Astrocyte (in vitro differentiated cells and primary cell): Measurements from ENCODE around the gene ABHD17A. TPM values are rescaled to one million over a fixed set of nuclear protein-coding genes. Genes with fewer than 3 reads are reported as not detected.
"Not testable (repeated sequence)": the region's sequence is repeated elsewhere in the genome, so short reads cannot be mapped to it uniquely, and the experiment has no call there.

ENCODE experiments used
- DNase-seq: peaks from one replicate; pipeline ENCODE4 v3.0.0-alpha.2; 2010; ENCODE audit warnings: low read depth
- FAIRE-seq: peaks from 2 replicates; lab custom pipeline; 2011; peaks lifted over from hg19 to GRCh38; lab: Jason Lieb, UNC
- H2AFZ ChIP-seq: 2 replicates; pipeline ENCODE4 v1.6.0; 2012; ENCODE audit warnings: low read depth, low read length, inconsistent platforms
- H3K27ac ChIP-seq: 2 replicates; pipeline ENCODE4 v1.5.1; 2011; ENCODE audit warnings: low read depth, low read length, inconsistent platforms
- H3K27me3 ChIP-seq: 2 replicates; pipeline ENCODE4 v1.6.0; 2011; ENCODE audit warnings: low read length, inconsistent platforms; ENCODE audit not compliant: insufficient read depth
- H3K36me3 ChIP-seq: 2 replicates; pipeline ENCODE4 v1.5.1; 2011; ENCODE audit warnings: low read length, inconsistent platforms; ENCODE audit not compliant: insufficient read depth
- H3K4me1 ChIP-seq: 2 replicates; pipeline ENCODE4 v1.5.1; 2011; ENCODE audit warnings: low read length, inconsistent platforms; ENCODE audit not compliant: insufficient read depth
- H3K4me2 ChIP-seq: 2 replicates; pipeline ENCODE4 v1.6.0; 2012; ENCODE audit warnings: low read length, inconsistent platforms
- H3K4me3 ChIP-seq: 2 replicates; pipeline ENCODE4 v1.5.1; 2011; ENCODE audit warnings: low read depth, mild to moderate bottlenecking, low read length, inconsistent platforms; ENCODE audit not compliant: insufficient read depth
- H3K79me2 ChIP-seq: 2 replicates; pipeline ENCODE4 v1.6.0; 2012; ENCODE audit warnings: mild to moderate bottlenecking, low read length, inconsistent platforms; ENCODE audit not compliant: insufficient read depth
- H3K9ac ChIP-seq: 2 replicates; pipeline ENCODE4 v1.6.0; 2012; ENCODE audit warnings: mild to moderate bottlenecking, low read length, inconsistent platforms
- H3K9me3 ChIP-seq: 2 replicates; pipeline ENCODE4 v1.5.1; 2012; ENCODE audit warnings: low read depth, mild to moderate bottlenecking, low read length, inconsistent platforms; ENCODE audit not compliant: insufficient read depth
- H4K20me1 ChIP-seq: 2 replicates; pipeline ENCODE4 v1.6.0; 2012; ENCODE audit warnings: low read length, inconsistent platforms; ENCODE audit not compliant: insufficient read depth
- H3K27ac Mint-ChIP-seq: one replicate; pipeline ENCODE4 v1.8.0; 2021; ENCODE audit warnings: mild to moderate bottlenecking, mixed read lengths; ENCODE audit not compliant: unreplicated experiment
- H3K27me3 Mint-ChIP-seq: one replicate; pipeline ENCODE4 v1.8.0; 2021; ENCODE audit warnings: low read depth, mixed read lengths; ENCODE audit not compliant: unreplicated experiment
- H3K36me3 Mint-ChIP-seq: one replicate; pipeline ENCODE4 v1.8.0; 2021; ENCODE audit warnings: low read depth, mixed read lengths; ENCODE audit not compliant: unreplicated experiment
- H3K4me1 Mint-ChIP-seq: one replicate; pipeline ENCODE4 v1.8.0; 2021; ENCODE audit warnings: low read depth, mixed read lengths; ENCODE audit not compliant: unreplicated experiment
- H3K4me3 Mint-ChIP-seq: one replicate; pipeline ENCODE4 v1.8.0; 2021; ENCODE audit warnings: mild to moderate bottlenecking, moderate library complexity, mixed read lengths; ENCODE audit not compliant: unreplicated experiment
- H3K9me3 Mint-ChIP-seq: one replicate; pipeline ENCODE4 v1.8.0; 2021; ENCODE audit warnings: mild to moderate bottlenecking, mixed read lengths; ENCODE audit not compliant: unreplicated experiment
- EZH2 ChIP-seq: IDR thresholded peaks from 2 replicates; pipeline ENCODE4 v1.6.1; 2012; ENCODE audit warnings: mild to moderate bottlenecking, low read length, inconsistent platforms; ENCODE audit not compliant: insufficient read depth
- total RNA-seq: library from RNA; stranded (reverse); gene quantifications from 2 replicates; pipeline ENCODE4 v1.2.1, GENCODE V29; 2021
- TF ChIP-seq, protein P1 (sequence below): IDR thresholded peaks from 2 replicates; pipeline ENCODE4 v1.5.1; 2011; ENCODE audit warnings: low read depth, mild to moderate bottlenecking, inconsistent platforms, low read length, moderate library complexity; ENCODE audit not compliant: insufficient read depth

ABHD17A gene
- total RNA-seq, 1 donor from 2014 or later = 56.7 TPM

DNA sequence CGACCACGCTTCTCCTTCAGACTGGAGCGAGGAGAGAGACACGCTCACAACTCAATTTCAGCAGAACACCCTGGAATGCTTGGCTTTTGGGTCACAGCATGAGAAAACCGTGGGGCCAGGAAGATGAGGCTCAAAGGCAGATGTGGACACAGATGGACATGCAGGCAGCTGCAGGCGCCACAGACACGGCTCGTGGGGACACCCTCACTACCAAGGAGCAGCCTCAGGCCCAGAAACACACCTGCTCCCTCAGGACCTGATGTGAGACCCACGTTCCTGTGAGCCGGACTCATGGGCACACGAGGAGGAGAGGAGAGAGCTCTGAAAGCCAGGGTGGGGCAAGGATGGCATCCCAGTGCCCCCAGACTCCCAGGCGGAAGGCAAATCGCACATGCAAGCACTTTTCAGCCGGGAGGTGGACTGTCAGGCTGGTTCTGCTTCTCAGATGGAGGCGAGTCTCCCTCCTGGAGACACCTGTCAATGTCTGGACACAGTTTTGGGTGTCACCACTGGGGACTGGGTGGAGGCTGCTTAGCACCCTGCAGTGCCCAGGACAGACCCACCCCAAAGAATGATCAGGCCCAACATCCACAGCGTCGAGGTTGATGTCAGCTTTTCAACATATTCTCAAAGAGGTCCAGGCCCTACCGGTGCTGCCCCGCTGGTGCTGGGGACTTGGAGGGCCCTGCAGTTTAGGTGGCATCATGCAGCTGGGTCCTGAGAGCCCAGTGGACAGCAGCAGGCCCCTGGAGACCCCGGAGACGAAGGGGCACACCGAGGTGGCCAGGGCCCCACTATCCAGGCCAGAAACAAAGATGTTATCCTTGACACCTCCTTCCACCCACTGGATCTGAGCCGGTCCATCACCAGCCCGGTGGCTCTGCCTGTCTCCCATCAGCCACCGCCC is 2.3 kb downstream of the ABHD17A start:
- Histone ChIP-seq H3K79me2 (peaks cover 48% of the 10 kb centered on the region), H3K9me3 (no peaks in the 10 kb centered on the region), H3K4me2 (peak overlapping the region; percentile 99), H3K9ac (peak overlapping the region; percentile 90), H3K27me3 (no peaks in the 10 kb centered on the region), H4K20me1 (peaks cover 46% of the 10 kb centered on the region), H3K27ac (no peak overlapping the region), H3K4me1 (peaks cover 26% of the 10 kb centered on the region), H3K36me3 (peaks cover 4% of the 10 kb centered on the region), H2AFZ (no peak overlapping the region), H3K4me3 (peak overlapping the region; percentile 86)
- Mint-ChIP-seq H3K27ac (peak overlapping the region; percentile 22), H3K4me1 (peaks cover 22% of the 10 kb centered on the region), H3K4me3 (peak overlapping the region; percentile 100), H3K27me3 (no peaks in the 10 kb centered on the region), H3K9me3 (no peaks in the 10 kb centered on the region), H3K36me3 (peaks cover 2% of the 10 kb centered on the region)
- FAIRE-seq (no peak), DNase-seq (no peak)
- TF ChIP-seq, protein P1, sequence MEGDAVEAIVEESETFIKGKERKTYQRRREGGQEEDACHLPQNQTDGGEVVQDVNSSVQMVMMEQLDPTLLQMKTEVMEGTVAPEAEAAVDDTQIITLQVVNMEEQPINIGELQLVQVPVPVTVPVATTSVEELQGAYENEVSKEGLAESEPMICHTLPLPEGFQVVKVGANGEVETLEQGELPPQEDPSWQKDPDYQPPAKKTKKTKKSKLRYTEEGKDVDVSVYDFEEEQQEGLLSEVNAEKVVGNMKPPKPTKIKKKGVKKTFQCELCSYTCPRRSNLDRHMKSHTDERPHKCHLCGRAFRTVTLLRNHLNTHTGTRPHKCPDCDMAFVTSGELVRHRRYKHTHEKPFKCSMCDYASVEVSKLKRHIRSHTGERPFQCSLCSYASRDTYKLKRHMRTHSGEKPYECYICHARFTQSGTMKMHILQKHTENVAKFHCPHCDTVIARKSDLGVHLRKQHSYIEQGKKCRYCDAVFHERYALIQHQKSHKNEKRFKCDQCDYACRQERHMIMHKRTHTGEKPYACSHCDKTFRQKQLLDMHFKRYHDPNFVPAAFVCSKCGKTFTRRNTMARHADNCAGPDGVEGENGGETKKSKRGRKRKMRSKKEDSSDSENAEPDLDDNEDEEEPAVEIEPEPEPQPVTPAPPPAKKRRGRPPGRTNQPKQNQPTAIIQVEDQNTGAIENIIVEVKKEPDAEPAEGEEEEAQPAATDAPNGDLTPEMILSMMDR = no peak
- no peak for TF ChIP-seq EZH2

DNA sequence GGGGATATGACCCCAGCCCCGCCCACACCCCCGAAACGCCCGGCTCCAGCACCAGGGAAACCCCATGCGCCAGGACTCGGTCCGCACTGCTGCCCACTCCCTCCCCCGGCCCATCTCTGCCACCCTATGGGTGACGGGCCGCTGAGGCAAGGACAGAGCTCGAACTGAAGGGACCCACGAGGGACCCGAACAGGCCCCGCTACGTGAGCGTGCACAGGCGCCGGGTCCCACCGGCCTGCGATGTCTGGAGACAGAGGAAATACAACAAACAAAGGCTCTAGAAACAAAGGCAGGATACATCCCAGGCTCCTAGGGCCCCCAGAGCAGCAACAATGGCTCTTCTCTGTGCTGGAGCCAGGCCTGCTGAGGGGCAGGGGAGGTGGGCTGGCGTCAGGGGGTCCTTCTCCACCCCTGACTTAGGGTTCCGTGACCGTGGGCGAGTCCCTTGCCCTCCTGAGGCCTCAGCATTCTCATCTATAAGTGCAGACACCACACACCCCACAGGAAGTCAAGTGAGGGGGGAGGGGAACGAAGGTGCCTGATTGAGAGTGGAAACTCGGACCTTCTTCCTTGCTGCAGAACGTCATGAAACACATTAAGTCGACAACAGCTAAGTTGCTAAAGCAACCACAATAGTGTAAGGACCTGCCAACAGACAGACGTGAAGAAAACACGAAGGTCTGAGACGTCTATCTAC is 3.1 kb downstream of the ABHD17A start:
- Histone ChIP-seq H3K4me2 (peak overlapping the region; percentile 99), H4K20me1 (peaks cover 46% of the 10 kb centered on the region), H3K9ac (peak overlapping the region; percentile 90), H3K9me3 (no peaks in the 10 kb centered on the region), H3K36me3 (peaks cover 4% of the 10 kb centered on the region), H3K27ac (no peak overlapping the region), H3K4me1 (peaks cover 24% of the 10 kb centered on the region), H3K27me3 (no peaks in the 10 kb centered on the region), H3K4me3 (no peak overlapping the region), H3K79me2 (peaks cover 48% of the 10 kb centered on the region), H2AFZ (no peak overlapping the region)
- H3K4me1 Mint-ChIP-seq = peaks cover 22% of the 10 kb centered on the region
- TF ChIP-seq, protein P1 = no peak
- no peak for TF ChIP-seq EZH2
- no peaks in the 10 kb centered on the region for H3K9me3 Mint-ChIP-seq
- DNase-seq (no peak), FAIRE-seq (no peak)
- peak overlapping the region; percentile 22 for H3K27ac Mint-ChIP-seq
- H3K4me3 Mint-ChIP-seq = peak overlapping the region; percentile 100
- H3K36me3 Mint-ChIP-seq = peaks cover 2% of the 10 kb centered on the region
- H3K27me3 Mint-ChIP-seq = no peaks in the 10 kb centered on the region

DNA sequence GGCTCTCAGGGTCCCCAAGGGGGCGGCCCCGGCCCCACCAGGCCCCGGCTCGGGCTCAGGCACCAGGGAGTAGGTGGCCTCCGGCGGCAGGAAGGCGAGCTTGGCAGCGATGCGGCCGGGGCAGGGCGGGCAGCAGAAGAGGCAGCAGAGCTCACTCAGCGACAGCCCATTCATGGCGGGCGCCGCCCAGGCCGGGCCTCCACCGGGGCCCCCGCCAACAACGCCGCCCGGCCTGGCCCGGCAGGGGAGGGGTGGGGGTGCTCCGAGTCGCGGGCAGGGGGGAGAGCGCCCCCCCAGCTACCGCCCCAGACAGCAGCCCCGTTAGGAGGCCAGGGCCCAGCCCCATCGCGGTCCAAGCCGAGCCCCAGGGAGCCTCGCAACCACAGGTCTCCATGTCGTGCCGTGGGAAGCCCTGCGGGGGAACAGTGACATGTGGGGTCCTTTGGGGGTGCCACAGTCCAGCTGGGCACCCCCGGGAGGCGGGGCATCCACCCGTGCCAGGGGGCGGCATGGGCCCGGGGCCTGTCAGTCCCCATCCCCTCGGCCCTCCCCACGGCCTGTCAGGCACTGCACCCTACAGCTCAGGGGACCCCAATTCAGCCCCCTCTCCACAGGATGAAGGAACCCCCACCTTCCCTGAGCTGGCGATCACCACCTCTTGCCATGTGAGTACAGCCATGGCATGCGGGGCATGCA is 3.8 kb downstream of the ABHD17A start:
- H4K20me1 ChIP-seq = peaks cover 46% of the 10 kb centered on the region
- peaks cover 22% of the 10 kb centered on the region for H3K4me1 Mint-ChIP-seq
- not testable (repeated sequence) for H3K4me3 ChIP-seq, H3K27me3 Mint-ChIP-seq, H3K27me3 ChIP-seq, DNase-seq, H3K36me3 Mint-ChIP-seq, H3K36me3 ChIP-seq, H3K27ac Mint-ChIP-seq, H2AFZ ChIP-seq, FAIRE-seq, H3K9me3 Mint-ChIP-seq, H3K4me3 Mint-ChIP-seq, H3K27ac ChIP-seq, H3K9me3 ChIP-seq, H3K9ac ChIP-seq
- peak overlapping the region; percentile 99 for H3K4me2 ChIP-seq
- peaks cover 48% of the 10 kb centered on the region for H3K79me2 ChIP-seq
- H3K4me1 ChIP-seq = peaks cover 25% of the 10 kb centered on the region
